ENCODE data around the gene KIF22.

KIF22 gene

DNA sequence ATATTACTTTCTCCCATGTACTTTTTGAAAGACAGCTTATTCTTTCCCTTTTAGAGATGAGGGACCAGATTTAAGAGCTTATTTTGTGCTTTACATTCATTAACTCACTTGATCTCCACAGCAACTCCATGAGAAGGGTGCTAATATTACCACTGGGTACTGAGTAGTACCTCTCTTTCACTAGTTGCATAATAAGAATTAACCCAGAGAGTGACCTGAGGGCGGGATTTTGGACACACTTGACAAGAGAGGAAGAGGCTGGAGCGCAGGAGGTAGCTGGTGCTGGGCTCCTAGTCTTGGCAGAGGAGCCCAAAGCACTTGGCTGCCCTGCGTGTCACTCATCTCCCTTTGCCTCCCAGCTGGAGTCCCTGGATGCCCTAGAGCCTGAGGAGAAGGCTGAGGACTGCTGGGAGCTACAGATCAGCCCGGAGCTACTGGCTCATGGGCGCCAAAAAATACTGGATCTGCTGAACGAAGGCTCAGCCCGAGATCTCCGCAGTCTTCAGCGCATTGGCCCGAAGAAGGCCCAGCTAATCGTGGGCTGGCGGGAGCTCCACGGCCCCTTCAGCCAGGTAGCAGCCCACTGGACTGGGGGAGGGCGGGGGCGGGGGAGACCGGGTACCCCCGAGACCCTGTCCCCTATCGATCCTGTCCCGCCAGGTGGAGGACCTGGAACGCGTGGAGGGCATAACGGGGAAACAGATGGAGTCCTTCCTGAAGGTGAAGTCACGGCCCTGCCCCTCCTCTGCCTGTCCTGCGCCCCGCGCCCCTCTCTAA, 14.1 kb downstream of the KIF22 start:
- no peak for DNase-seq

DNA sequence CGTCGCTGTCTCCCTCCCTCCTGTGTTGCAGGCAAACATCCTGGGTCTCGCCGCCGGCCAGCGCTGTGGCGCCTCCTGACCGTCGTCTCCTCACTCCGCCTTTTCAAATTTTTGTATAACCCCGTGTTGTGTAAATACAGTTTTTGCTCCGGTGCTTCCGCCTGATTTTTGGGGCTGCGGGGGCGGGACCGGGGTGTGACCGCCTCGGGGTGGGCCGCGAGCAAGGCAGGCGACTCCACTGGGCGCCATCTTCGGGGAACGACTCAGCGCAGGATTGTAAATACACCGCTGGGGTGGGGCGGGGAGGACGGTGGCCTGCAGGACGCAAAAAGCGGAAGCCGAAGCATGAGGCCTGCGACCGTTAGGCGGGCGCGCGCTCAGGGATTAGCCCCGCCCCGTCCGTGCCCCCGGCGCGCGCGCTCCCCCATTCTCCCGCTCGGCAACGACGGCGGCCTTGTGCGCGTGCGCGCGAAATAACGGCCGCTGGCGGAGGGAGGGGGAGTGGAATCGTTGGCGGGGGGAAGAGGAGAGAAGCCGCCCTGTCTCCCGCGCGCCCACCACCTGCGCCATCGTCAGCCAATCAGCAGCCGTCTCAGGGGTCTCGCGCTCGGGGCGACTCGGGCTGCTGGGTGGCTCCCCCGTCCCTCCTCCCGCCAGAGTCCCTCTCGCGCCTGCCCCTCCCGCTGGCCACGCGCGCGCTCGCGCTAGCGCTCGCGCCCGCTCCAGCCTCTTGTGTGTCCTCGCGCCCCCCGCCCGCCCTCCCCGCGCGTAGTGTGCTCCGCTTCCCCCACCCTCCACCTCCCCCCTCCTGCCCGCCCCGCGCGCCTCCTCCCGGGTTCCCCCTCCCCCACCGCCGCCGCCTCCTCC, 14.9 kb downstream of the KIF22 start:
- peak; percentile 97 for DNase-seq

DNA sequence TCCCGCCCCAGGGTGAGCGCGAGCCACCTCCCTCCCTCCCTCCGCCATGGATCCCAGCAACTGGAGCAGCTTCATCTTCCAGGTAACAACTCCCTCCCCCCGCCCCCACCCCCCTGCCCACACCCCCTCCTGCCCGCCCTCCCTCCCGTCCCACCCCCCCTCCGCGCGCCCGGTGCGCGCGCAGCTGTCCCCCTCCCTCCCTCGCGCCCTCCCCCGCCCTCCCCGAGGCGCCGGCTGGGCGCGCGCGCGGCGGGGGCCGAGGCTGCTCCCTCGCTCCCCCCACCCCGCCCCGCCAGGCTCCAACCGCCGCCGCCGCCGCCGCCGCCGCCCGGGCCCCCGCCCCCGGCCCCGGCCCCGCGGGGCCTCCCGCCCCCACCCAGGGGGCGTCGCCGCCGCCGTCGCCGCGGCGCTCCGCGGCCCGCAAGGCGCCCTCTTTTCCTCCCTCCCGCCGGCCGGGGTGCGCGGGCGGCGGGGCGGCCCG, 15.6 kb downstream of the KIF22 start, which contains the start of gene MAZ:
MAZ (plus strand) TSS at position 431 of the 481 bp plus-strand sequence. CDS start 173 bp downstream, outside the sequence.
- no peak for DNase-seq

DNA sequence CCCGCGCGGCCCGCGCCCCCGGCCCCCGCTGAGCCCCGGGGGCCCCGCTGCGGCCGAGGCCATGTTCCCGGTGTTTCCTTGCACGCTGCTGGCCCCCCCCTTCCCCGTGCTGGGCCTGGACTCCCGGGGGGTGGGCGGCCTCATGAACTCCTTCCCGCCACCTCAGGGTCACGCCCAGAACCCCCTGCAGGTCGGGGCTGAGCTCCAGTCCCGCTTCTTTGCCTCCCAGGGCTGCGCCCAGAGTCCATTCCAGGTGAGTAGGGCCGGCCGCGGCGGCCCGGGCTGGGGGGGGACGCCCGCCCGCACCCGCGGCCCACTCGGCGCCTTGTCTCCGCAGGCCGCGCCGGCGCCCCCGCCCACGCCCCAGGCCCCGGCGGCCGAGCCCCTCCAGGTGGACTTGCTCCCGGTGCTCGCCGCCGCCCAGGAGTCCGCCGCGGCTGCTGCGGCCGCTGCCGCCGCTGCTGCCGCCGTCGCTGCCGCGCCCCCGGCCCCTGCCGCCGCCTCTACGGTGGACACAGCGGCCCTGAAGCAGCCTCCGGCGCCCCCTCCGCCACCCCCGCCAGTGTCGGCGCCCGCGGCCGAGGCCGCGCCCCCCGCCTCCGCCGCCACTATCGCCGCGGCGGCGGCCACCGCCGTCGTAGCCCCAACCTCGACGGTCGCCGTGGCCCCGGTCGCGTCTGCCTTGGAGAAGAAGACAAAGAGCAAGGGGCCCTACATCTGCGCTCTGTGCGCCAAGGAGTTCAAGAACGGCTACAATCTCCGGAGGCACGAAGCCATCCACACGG, 16.3 kb downstream of the KIF22 start:
- DNase-seq: no peak

DNA sequence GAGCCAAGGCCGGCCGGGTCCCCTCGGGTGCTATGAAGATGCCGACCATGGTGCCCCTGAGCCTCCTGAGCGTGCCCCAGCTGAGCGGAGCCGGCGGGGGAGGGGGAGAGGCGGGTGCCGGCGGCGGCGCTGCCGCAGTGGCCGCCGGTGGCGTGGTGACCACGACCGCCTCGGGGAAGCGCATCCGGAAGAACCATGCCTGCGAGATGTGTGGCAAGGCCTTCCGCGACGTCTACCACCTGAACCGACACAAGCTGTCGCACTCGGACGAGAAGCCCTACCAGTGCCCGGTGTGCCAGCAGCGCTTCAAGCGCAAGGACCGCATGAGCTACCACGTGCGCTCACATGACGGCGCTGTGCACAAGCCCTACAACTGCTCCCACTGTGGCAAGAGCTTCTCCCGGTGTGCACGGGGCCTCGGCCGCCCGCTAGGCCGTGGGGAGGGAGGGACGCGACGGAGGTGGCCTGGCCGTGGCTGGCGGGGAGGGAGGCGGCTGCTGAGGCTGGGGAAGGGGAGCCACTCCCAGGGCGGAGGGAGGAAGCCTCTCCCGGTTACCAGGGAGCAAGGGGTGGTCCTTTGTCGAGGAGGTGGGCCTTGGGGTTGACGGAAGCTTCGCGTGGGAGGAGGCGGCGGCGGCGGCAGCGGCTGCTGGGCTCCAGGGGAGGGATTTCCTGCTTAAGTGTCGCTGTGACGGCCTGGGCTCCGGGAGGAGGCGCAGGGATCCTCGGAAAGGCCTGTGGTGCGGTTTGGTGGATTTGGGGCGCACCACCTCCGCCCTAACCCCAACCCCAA, 17.1 kb downstream of the KIF22 start:
- peak; percentile 88 for DNase-seq

DNA sequence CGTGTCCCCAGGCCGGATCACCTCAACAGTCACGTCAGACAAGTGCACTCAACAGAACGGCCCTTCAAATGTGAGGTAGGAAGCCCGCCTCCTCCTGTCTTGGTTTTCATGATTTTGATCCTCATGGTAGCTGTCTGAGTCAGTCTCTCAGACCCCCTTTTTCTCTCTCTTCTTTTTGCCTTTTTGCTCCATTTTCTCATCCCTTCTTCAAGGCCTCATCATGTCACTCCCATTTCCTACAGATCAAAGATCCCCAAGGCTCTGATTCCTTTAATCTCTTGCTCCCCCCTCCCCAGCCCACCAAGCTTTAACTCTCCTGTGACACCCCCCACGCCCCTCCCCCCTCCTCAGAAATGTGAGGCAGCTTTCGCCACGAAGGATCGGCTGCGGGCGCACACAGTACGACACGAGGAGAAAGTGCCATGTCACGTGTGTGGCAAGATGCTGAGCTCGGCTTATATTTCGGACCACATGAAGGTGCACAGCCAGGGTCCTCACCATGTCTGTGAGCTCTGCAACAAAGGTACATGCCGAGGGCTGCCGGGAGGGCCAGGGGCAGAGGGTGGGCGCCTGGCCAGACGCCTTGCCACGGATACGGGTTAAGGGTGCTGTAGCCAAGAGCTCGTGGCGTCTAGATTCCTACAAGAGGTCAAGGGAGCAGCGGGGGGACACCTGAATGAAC, 17.8 kb downstream of the KIF22 start:
- DNase-seq: no peak

DNA sequence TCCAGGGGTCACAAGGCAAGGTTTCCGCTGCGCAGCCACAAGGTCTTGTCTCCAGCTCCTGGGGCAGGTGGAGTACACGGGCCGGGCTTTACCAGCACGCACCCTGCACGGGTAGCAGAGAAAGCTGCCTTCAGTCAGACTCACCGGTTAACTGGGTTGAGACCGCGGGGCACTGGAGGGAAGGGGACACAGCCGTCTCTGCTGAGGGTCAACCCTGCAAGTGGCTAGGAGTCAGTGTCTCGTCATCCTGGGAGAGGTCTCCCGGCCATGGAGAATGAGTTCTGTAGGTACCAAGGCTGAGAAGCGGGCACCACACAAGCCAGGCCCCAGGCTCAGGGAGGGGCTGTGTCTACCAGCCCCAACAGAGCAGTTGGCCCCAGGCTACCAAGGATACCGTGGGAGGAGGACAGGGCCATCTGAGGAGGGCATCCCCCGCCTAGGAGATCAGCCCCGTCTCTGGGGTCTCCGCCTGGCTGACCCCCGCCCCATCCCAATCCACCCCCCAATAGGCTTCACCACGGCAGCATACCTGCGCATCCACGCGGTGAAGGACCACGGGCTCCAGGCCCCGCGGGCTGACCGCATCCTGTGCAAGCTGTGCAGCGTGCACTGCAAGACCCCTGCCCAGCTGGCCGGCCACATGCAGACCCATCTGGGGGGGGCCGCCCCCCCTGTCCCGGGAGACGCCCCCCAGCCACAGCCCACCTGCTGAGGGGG, 18.6 kb downstream of the KIF22 start:
- DNase-seq: no peak

DNA sequence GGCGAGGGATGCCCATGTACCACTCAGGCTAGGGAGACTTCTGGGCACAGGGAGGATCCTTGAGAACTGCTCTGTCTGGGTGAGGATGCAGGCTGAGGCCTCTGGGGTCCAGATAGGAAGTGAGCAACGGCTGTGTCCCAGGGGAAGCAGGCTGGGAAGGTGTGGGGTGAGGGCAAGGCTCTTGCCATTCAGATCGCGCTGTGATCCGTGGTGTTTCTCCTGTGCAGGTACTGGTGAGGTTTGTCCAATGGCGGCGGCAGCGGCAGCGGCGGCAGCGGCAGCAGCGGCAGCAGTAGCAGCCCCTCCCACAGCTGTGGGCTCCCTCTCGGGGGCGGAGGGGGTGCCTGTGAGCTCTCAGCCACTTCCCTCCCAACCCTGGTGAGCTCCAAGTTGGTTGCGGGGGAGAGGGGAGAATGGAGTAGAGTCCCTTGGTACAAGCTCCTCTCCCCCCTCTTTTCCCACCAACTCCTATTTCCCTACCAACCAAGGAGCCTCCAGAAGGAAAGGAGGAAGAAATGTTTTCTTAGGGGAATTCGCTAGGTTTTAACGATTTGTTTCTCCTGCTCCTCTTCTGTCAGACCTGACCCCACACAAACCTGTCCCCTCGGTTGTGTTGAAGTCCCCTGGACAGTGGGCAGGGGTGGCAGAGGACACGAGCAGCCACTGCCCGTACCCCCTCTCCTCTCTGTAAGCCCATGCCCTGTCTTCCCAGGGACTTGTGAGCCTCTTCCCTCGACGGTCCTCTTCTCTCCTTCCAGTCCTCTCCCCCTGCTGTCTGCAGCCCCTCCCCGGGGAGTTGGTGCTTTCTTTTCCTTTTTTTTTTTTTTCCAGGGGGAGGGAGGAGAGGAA, 19.5 kb downstream of the KIF22 start:
- DNase-seq: no peak

DNA sequence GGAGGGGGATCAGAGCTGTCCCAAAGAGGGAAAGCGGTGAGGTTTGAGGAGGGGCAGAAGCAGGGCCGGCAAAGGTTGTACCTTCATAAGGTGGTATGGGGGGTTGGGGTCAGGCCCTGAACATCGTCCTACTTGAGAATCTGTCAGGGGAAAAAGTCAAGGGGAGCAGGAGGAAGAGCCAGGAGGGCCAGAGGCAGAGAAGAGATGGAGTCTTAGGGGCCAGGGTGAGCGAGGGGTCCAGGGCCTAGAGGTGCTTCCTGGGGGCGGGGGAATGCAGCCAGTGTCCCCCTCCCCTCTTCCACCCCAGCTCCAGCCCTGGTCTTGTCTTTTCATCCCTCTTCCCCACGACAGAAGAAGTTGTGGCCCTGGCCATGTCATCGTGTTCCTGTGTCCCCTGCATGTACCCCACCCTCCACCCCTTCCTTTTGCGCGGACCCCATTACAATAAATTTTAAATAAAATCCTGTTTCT, 20.2 kb downstream of the KIF22 start:
- no peak for DNase-seq

DNA sequence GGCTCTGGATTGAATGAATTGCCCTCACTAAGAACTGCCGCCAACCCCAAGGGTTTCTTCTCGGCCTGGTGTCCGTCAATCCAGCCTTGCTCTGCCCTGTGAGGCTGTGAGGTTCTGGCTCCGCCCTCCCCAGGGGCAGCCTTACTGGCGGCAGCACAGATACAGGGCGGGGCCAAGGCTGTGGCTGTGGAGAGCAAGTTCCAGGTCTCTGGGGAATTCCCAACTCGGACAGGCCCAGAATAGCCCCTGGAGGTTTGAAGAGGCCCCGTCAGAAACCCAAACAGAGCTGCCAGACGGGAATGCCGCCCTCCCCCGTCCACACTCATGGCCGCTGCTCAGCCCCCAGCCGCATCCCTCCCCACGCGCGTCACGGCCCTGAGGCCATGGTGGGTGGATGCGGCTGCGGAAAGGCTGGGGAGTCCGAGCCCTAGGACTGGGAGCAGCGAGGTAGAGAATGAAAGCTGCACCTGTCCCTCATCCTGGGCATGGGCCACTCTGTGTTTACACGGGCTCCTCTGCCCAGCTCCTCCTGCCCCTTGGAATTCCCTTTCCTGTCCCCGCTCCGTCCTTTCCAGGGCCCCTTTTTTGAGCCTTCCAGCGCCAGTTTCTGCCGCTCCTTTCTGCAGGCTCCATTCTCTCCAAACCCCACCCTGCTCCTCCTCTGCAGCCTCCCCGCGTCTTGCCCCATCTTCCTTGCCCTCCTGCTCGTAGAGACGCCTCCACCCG, 20.8 kb downstream of the KIF22 start:
- peak; percentile 97 for DNase-seq

DNA sequence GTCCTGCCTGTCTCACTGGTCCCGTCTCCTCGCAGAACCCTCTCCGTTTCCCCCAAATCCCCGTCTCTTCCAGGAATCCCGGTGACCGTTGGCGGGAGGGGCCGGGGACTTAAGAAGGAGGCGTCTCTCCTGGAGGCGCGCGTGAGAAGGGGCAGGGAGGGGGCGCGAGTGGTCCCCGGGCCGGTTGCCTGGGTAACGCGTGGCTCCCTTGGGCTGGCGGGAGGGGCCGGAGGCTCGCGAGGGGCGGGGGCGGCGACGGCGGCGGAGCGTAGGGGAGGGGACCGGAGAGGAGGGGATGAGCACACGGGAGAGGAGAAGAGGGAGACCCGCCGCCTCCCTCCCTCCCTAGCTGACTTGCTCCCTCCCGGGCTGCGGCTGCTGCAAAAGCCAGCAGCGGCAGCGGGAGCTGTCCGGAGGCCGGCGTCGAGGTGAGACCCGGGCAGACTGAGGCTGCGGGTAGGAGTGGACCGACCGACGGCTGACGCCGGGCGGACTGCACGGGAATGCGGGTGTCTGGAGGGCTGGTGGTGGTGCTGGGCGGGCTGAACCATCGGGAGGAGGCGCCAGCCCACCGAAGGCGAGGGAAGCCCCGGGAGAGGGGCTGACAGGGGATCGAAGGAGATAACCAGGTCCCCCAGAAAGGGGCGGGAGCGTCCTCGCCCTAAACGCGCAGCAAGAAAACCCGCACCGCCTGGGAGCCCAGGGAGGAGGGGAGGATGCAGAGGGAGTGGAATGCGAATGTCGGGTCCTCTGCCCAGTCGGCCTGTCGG, 21.5 kb downstream of the KIF22 start, which contains the start of gene PRRT2:
PRRT2 (plus strand) TSS at position 298 of the 770 bp plus-strand sequence. CDS start 862 bp downstream, outside the sequence.
- no peak for DNase-seq

DNA sequence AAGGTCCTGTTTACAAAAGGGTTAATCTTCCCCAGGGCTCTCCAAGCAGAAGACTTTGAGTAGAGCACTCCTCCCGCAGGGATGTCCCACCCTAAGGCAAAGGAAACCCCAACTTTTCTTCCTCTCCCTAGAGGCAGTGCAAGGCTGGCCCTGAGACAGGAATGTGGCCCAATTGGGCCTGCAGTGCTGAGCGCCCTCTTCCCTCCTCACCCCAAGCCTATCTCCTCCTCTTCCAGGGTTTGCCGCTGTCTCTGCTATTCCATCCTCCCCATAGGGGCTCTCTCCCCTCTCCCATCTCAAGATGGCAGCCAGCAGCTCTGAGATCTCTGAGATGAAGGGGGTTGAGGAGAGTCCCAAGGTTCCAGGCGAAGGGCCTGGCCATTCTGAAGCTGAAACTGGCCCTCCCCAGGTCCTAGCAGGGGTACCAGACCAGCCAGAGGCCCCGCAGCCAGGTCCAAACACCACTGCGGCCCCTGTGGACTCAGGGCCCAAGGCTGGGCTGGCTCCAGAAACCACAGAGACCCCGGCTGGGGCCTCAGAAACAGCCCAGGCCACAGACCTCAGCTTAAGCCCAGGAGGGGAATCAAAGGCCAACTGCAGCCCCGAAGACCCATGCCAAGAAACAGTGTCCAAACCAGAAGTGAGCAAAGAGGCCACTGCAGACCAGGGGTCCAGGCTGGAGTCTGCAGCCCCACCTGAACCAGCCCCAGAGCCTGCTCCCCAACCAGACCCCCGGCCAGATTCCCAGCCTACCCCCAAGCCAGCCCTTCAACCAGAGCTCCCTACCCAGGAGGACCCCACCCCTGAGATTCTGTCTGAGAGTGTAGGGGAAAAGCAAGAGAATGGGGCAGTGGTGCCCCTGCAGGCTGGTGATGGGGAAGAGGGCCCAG, 22.4 kb downstream of the KIF22 start:
- DNase-seq: no peak

DNA sequence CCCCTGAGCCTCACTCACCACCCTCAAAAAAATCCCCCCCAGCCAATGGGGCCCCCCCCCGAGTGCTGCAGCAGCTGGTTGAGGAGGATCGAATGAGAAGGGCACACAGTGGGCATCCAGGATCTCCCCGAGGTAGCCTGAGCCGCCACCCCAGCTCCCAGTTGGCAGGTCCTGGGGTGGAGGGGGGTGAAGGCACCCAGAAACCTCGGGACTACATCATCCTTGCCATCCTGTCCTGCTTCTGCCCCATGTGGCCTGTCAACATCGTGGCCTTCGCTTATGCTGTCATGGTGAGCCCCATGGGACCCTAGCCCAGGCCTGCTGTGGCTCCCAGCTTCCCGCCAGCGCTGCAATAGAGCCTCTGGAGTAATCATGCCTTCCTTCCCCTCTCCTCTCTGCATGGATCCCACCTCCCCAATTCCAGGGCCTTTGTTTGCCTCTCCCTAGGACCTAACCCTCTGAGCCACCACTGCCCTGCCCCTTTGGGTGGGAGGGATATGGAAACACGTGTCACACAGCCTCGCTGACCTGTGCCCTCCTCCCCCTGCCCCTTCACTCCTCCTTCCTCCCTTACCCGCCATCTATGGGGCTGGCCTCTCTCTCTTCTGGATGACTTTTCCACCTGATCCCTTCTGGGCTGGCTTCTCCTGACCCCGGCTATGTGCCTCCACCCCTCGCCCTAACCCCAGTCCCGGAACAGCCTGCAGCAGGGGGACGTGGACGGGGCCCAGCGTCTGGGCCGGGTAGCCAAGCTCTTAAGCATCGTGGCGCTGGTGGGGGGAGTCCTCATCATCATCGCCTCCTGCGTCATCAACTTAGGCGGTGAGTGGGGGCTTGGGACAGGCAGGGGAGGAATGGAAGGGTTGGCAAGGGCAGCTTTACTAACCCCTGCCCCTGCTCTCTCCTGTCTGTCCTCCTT, 23.4 kb downstream of the KIF22 start:
- no peak for DNase-seq

DNA sequence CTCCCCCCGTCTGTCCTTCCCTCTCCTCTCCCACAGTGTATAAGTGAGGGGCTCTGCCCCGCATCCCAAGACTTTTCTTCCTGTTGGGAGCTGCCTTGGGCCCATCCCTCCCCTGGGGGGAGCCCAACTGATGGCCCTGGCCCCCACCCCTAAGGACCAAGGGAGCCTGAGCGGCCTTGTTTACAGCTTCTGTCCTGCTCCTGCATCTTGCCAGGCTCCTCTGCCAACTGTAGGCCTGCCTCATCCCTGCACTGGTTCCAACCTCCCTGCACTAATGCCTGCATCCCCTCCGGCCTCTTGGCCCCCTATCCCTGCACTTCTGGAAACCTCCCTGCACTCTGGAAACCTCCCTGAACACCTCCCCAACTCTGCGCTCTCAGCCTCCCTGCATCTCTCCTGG, 24.0 kb downstream of the KIF22 start:
- no peak for DNase-seq

DNA sequence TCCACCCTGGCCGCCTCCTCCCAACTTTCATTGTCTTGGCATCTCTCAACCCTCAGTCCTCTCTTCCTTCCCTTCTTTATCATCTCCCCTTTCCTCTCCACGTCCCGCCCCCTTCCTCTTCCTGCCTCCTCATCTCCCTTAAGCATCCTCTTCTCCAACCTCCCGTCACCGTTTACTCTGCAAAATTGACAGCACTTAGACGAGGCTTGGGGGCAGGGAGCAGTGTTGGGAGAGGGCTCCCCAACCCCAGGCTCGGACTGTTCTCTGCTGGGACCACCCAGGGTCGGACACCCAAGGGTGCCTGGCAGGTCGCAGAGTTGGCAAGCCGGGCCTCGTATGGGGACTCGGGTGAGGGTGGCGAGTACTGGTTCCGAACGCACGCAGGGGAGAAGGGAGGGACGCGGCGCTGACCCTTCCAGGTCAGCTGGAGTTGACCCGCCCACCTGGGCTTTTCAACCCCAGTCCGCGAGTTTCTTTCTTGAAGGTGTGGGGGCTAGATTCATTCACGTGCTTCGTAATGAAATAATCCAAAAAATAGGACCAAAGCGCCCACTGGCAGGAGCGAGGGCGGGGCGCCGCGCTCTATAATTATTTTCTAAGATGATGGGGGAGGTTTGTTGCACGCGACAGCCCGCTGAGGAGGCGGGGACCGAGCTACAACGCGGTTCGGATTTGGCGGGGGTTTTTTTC, 24.6 kb downstream of the KIF22 start:
- DNase-seq: no peak

Measured in amniotic stem cell (primary cell).